H9 (cell line): ENCODE measurements around the gene PRKAR2A. TPM values are rescaled to one million over a fixed set of nuclear protein-coding genes. Genes with fewer than 3 reads are reported as not detected.

Experiments used
- DNase-seq: peaks from one replicate; pipeline ENCODE4 v3.0.0-alpha.2; 2017
- H2AFZ ChIP-seq: one replicate; pipeline ENCODE4 v1.6.1; 2013; ENCODE audit warnings: mild to moderate bottlenecking, low read length, control low read depth, moderate library complexity
- H2AK5ac ChIP-seq: 2 replicates; pipeline ENCODE4 v1.6.1; 2013; ENCODE audit warnings: low read length, control low read depth, mixed read lengths; ENCODE audit not compliant: insufficient read length
- H2BK120ac ChIP-seq: one replicate; pipeline ENCODE4 v1.6.1; 2013; ENCODE audit warnings: low read depth, mild to moderate bottlenecking, low read length, control low read depth, inconsistent platforms; ENCODE audit not compliant: poor library complexity, severe bottlenecking
- H2BK12ac ChIP-seq: 2 replicates; pipeline ENCODE4 v1.6.1; 2013; ENCODE audit warnings: low read length, control low read depth, mixed read lengths, low read depth; ENCODE audit not compliant: insufficient read length
- H2BK15ac ChIP-seq: 2 replicates; pipeline ENCODE4 v1.6.1; 2013; ENCODE audit warnings: low read depth, low read length, control low read depth
- H2BK20ac ChIP-seq: one replicate; pipeline ENCODE4 v1.6.1; 2013; ENCODE audit warnings: low read depth, mild to moderate bottlenecking, low read length, control low read depth, inconsistent platforms; ENCODE audit not compliant: poor library complexity, severe bottlenecking
- H2BK5ac ChIP-seq: 2 replicates; pipeline ENCODE4 v1.6.1; 2013; ENCODE audit warnings: low read length, control low read depth, mixed read lengths; ENCODE audit not compliant: insufficient read length
- H3K14ac ChIP-seq: 2 replicates; pipeline ENCODE4 v1.6.1; 2013; ENCODE audit warnings: low read length, control low read depth; ENCODE audit not compliant: insufficient read depth
- H3K18ac ChIP-seq: 2 replicates; pipeline ENCODE4 v1.6.1; 2013; ENCODE audit warnings: low read depth, mild to moderate bottlenecking, mixed read lengths, low read length, control low read depth; ENCODE audit not compliant: insufficient read length
- H3K23ac ChIP-seq: 2 replicates; pipeline ENCODE4 v1.6.1; 2013; ENCODE audit warnings: low read length, control low read depth, mixed read lengths, low read depth; ENCODE audit not compliant: insufficient read length
- H3K23me2 ChIP-seq: 2 replicates; pipeline ENCODE4 v1.6.1; 2013; ENCODE audit warnings: low read depth, mild to moderate bottlenecking, mixed read lengths, low read length, control low read depth; ENCODE audit not compliant: insufficient read length, poor library complexity, severe bottlenecking
- H3K27ac ChIP-seq: 2 replicates; pipeline ENCODE4 v1.5.1; 2013; ENCODE audit warnings: low read length, control low read depth, mixed read lengths, low read depth; ENCODE audit not compliant: insufficient read length
- H3K27me3 ChIP-seq: 2 replicates; pipeline ENCODE4 v1.6.1; 2013; ENCODE audit warnings: low read length, control low read depth, inconsistent platforms; ENCODE audit not compliant: insufficient read depth
- H3K4ac ChIP-seq: 2 replicates; pipeline ENCODE4 v1.6.1; 2013; ENCODE audit warnings: low read depth, mild to moderate bottlenecking, control low read depth, inconsistent platforms, low read length, moderate library complexity
- H3K4me1 ChIP-seq: 2 replicates; pipeline ENCODE4 v1.6.1; 2013; ENCODE audit warnings: low read length, control low read depth, inconsistent platforms; ENCODE audit not compliant: insufficient read depth
- H3K4me2 ChIP-seq: 2 replicates; pipeline ENCODE4 v1.6.1; 2013; ENCODE audit warnings: low read length, control low read depth, mixed read lengths; ENCODE audit not compliant: insufficient read length, insufficient read depth
- H3K56ac ChIP-seq: 2 replicates; pipeline ENCODE4 v1.6.1; 2013; ENCODE audit warnings: low read depth, mild to moderate bottlenecking, mixed read lengths, low read length, control low read depth; ENCODE audit not compliant: insufficient read length
- H3K79me1 ChIP-seq: 2 replicates; pipeline ENCODE4 v1.6.1; 2013; ENCODE audit warnings: low read depth, mild to moderate bottlenecking, moderate library complexity, low read length, control low read depth, inconsistent platforms; ENCODE audit not compliant: insufficient read depth, poor library complexity, severe bottlenecking
- H3K79me2 ChIP-seq: 2 replicates; pipeline ENCODE4 v1.6.1; 2013; ENCODE audit warnings: low read length, control low read depth, inconsistent platforms; ENCODE audit not compliant: insufficient read depth
- H3K9ac ChIP-seq: 2 replicates; pipeline ENCODE4 v1.6.1; 2013; ENCODE audit warnings: low read length, control low read depth, mixed read lengths; ENCODE audit not compliant: insufficient read length; ENCODE audit errors: extremely low read depth
- H3K9me3 ChIP-seq: one replicate; pipeline ENCODE4 v1.6.1; 2013; ENCODE audit warnings: low read depth, low read length, inconsistent platforms; ENCODE audit not compliant: control insufficient read depth
- H3T11ph ChIP-seq: one replicate; pipeline ENCODE4 v1.6.1; 2013; ENCODE audit warnings: mild to moderate bottlenecking, low read length, control low read depth, inconsistent platforms
- H4K20me1 ChIP-seq: one replicate; pipeline ENCODE4 v1.6.1; 2013; ENCODE audit not compliant: control insufficient read depth, insufficient read length, insufficient read depth
- H4K5ac ChIP-seq: 2 replicates; pipeline ENCODE4 v1.6.1; 2013; ENCODE audit warnings: low read depth, mild to moderate bottlenecking, mixed read lengths, low read length, control low read depth; ENCODE audit not compliant: insufficient read length
- H4K8ac ChIP-seq: replicated peaks from 2 replicates; pipeline ENCODE4 v1.6.1; 2013; ENCODE audit warnings: low read length, control low read depth, mixed read lengths, low read depth; ENCODE audit not compliant: insufficient read length
- H4K91ac ChIP-seq: 2 replicates; pipeline ENCODE4 v1.6.1; 2013; ENCODE audit warnings: low read depth, mild to moderate bottlenecking, moderate library complexity, mixed read lengths, low read length, control low read depth; ENCODE audit not compliant: insufficient read length
- H3K27ac Mint-ChIP-seq, 3 experiments: 2 replicates in 2 of 3; 3 replicates in 1 of 3; pipeline ENCODE4 v1.8.0; 2020 to 2021; ENCODE audit warnings: mixed read lengths in 3 of 3, mild to moderate bottlenecking in 1 of 3, moderate library complexity in 1 of 3
- H3K27me3 Mint-ChIP-seq: 2 replicates; pipeline ENCODE4 v1.8.0; 2021; ENCODE audit warnings: low read depth, mild to moderate bottlenecking, moderate library complexity, mixed read lengths
- H3K36me3 Mint-ChIP-seq, 3 experiments: 2 replicates in 2 of 3; 3 replicates in 1 of 3; pipeline ENCODE4 v1.8.0; 2020 to 2021; ENCODE audit warnings: low read depth in 3 of 3, mixed read lengths in 3 of 3; ENCODE audit not compliant: insufficient read depth in 1 of 3
- H3K4me1 Mint-ChIP-seq, 2 experiments: 2 replicates each; pipeline ENCODE4 v1.8.0; 2020; ENCODE audit warnings: mixed read lengths in 2 of 2
- H3K4me3 Mint-ChIP-seq, 2 experiments: 2 replicates in 1 of 2; 3 replicates in 1 of 2; pipeline ENCODE4 v1.8.0; 2020 to 2021; ENCODE audit warnings: mild to moderate bottlenecking in 2 of 2, mixed read lengths in 2 of 2, moderate library complexity in 1 of 2
- H3K9me3 Mint-ChIP-seq, 2 experiments: 2 replicates in 1 of 2; 3 replicates in 1 of 2; pipeline ENCODE4 v1.8.0; 2020; ENCODE audit warnings: mild to moderate bottlenecking in 2 of 2, mixed read lengths in 2 of 2, moderate library complexity in 1 of 2
- CTCF ChIP-seq: fragments of 200-600 bp; sonication (generic); conservative IDR thresholded peaks from 3 replicates; pipeline ENCODE4 v1.8.0; 2021; ENCODE audit warnings: antibody characterized with exemption, mild to moderate bottlenecking
- WGBS: extraction: QIAGEN DNeasy Blood & Tissue Kit; methylation state at CpG from one replicate; pipeline ENCODE4 v1.1.7; 2013; ENCODE audit warnings: missing lambda C conversion rate, low lambda C conversion rate, mixed read lengths; ENCODE audit not compliant: insufficient read length; ENCODE audit errors: extremely low coverage; 5-methylcytosine and 5-hydroxymethylcytosine counted together
- total RNA-seq: library from RNA; stranded (reverse); gene quantifications from 2 replicates; pipeline ENCODE4 v1.2.1, GENCODE V29; 2021

Gene PRKAR2A
- total RNA-seq, 1 experiment from 2014 or later, result 39.1 TPM

- no CpG with 5 or more reads among the region's 16 CpGs for WGBS
- H3K4me3 Mint-ChIP-seq, result peak overlapping the region; percentile 99 to 100
- DNase-seq, result no peak
- peaks cover 40% of the 10 kb centered on the region for H3K79me2 ChIP-seq
- H3K27ac ChIP-seq, result peak overlapping the region; percentile 83
- peak overlapping the region; percentile 86 for H4K5ac ChIP-seq
- no peak overlapping the region for H2BK15ac ChIP-seq
- H3T11ph ChIP-seq, result peak overlapping the region; percentile 67
- H3K18ac ChIP-seq, result peak overlapping the region; percentile 90
- H3K23me2 ChIP-seq, result no peaks in the 10 kb centered on the region
- no peaks in the 10 kb centered on the region for H4K20me1 ChIP-seq
- H2BK5ac ChIP-seq, result peak overlapping the region; percentile 82
- peak overlapping the region; percentile 90 for H3K14ac ChIP-seq
- H3K79me1 ChIP-seq, result peaks cover 2% of the 10 kb centered on the region
- peak overlapping the region; percentile 99 for H2BK120ac ChIP-seq
- peak overlapping the region; percentile 96 for H3K56ac ChIP-seq
- TF ChIP-seq CTCF, result no peak
- no peak overlapping the region for H4K8ac ChIP-seq
- H4K91ac ChIP-seq, result peak overlapping the region; percentile 98
- H2BK20ac ChIP-seq, result no peak overlapping the region
- H3K27me3 Mint-ChIP-seq, result peaks cover 6% of the 10 kb centered on the region
- H3K4me1 Mint-ChIP-seq, result peaks cover 25 to 26% of the 10 kb centered on the region in 2 experiments
- H3K9me3 Mint-ChIP-seq, result no peaks in the 10 kb centered on the region; a peak in 1 of 5 replicates
- H3K27ac Mint-ChIP-seq, result peak overlapping the region; percentile 100
- H2AFZ ChIP-seq, result no peak overlapping the region
- no peak overlapping the region for H2BK12ac ChIP-seq
- H3K9ac ChIP-seq, result peak overlapping the region; percentile 98
- peak overlapping the region; percentile 49; the same call in 1 of the 2 replicates for H3K4ac ChIP-seq
- no peaks in the 10 kb centered on the region for H3K4me1 ChIP-seq
- no peak overlapping the region for H2AK5ac ChIP-seq
- peak overlapping the region; percentile 55 for H3K4me2 ChIP-seq
- no peaks in the 10 kb centered on the region for H3K27me3 ChIP-seq
- no peak overlapping the region for H3K23ac ChIP-seq
- H3K9me3 ChIP-seq, result no peaks in the 10 kb centered on the region
- peaks cover 24 to 50% (median 46%) of the 10 kb centered on the region in 3 experiments for H3K36me3 Mint-ChIP-seq
These were observed 131.1 kb downstream of the PRKAR2A start for GRCh38 chr3:48716508-48716981.
